ENCODE measurements around the gene WSB1.
"Not testable (repeated sequence)": the region's sequence is repeated elsewhere in the genome, so short reads cannot be mapped to it uniquely, and the experiment has no call there.

WSB1 gene

DNA sequence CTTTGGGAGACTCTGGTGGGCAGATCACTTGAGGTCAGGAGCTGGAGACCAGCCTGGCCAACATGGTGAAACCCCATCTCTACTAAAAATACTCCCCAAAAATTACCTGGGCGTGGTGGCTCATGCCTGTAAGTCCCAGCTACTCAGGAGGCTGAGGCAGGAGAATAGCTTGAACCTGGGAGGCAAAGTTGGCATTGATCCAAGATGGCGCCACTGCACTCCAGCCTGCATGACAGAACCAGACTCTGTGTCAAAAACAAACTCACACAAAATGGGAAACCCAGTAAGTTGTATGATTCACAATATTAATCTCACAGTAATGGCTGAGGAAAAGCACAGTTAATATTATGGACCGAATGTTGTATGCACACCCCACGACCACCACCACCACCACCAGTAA lies 24.3 kb downstream of the WSB1 start:
- no peak for DNase-seq

DNA sequence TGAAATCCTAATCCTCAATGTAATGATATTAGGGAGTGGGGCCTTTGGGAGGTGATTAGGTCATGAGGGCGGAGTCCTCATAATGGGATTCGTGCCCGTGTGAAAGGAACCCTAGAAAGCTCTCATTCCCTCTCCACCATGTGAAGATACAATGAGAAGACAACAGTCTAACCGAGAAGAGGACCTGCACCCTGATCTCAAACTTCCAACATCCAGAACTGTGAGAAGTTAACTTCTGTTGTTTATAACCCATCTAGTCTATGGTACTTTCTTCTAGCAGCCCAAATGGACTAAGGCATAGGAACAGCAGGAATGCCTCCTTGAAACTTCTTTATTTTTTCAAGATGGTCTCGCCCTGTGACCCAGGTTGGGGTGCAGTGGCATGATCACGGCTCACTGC lies 24.7 kb downstream of the WSB1 start:
- no peak for DNase-seq

DNA sequence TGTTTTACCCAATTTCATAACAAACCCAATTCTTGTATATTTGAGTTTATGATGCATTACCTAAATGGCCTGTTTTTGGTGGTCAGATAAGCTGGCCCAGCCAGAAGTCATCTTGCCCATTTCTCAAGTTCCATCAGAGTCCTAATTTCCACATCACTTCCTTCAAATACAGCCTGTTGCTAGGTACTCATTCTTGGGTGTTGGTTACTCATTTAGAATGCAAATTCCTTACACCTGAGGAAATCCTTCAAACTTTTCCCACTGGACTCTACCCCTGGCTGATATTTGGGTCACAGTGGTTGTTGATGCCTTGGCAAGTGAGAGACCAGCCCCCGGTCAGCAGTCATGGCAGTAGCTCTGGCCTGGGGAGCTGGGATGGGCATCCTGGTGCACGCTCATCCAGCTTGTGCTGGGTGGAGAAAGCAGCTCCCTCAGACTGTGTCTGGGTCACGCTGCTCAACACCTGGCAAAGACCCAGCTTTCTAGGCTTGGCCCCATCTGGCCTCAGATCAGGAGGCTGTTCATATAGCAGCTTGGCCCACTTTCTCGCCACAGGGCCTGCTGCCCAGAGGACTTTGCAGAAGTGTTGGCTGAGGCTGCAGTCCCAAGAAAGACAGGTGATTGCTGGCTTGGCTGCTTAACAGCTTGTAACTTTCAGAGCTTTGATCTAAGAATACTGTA lies 25.8 kb downstream of the WSB1 start:
- DNase-seq, result no peak

DNA sequence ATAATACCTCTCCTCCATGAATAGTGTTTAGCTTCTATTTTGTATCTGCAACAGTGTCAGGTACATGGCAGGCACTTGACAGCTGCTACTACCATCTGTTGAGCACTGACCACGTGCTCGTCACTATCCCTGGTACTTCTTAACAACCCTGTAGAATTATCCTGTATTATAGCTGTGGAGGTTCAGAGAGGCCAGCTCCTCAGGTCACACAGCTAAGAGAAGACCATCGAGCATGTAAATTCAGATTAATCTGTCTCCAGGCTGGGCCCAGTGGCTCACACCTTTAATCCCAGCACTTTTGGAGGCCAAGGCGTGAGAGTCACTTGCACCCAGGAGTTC lies 26.3 kb downstream of the WSB1 start:
- DNase-seq, result no peak

DNA sequence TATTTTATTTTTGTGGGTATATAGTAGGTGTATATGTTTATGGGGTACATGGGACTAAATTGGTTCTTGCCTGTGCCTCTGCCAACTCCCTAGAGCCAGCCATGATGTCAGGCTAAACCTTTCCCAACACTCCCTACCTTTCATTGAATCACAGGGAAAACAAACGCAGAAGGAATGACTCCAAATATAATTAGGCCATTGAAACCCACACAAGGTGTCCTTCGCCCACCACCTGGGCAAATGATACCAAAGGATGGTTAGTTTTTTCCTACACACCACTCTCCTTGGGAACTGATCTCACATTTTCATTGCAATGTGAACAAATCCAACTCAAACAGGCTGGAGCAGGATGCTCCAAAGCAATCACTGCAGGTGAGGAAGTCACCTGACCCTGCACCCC lies 27.5 kb downstream of the WSB1 start:
- no peak for DNase-seq

DNA sequence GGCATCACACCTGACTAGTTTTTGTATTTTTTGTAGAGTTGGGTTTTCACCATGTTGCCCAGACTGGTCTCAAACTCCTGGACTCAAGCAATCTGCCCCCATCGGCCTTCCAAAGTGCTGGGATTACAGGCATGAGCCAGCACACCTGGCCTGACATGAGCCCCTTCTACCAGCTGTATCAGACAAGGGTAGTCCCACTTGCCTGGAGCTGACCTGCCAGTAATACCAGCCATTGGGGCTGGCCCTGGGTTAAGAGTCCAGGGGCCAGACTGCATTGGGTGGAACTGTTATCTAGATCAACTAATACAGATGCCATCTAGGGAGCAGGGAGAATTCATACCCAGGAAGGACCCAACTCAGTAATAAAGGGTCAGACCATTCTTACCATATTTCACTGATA lies 28.1 kb downstream of the WSB1 start:
- no peak for DNase-seq

DNA sequence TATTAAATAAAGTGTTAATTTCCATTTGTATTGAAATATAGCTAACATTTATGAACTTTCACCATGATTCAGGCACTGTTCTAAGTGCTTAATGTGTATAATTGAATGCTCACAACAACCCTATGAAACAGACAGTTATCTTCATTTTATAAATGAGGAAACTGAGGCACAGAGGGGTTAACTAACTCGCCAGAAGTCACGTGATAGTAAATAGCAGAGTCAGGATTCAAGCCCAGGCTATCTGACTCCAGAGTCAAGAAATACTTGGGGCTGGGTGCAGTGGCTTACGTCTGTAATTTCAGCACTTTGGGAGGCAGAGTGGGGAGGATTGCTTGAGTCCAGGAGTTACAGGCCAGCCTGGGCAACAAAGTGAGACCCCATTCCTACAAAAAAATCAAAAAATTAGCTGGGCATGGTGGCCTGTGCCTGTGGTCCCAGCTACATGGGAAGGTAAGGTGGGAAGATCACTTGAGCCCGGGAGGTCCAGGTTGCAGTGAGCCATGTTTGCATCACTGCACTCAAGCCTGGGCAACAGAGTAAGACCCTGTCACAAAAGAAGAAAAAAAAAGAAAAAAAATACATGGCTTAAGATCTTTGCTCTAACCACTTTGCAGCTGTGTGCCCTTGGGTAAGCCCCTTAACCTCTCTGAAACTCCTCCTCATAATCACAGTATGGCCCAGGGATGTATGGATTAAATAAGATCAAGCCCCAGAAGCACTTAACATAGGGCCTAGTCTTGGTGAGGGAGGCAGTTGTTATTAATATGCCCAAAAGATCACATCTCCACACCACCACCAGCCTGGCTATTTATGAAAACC lies 29.0 kb downstream of the WSB1 start:
- no peak for DNase-seq

DNA sequence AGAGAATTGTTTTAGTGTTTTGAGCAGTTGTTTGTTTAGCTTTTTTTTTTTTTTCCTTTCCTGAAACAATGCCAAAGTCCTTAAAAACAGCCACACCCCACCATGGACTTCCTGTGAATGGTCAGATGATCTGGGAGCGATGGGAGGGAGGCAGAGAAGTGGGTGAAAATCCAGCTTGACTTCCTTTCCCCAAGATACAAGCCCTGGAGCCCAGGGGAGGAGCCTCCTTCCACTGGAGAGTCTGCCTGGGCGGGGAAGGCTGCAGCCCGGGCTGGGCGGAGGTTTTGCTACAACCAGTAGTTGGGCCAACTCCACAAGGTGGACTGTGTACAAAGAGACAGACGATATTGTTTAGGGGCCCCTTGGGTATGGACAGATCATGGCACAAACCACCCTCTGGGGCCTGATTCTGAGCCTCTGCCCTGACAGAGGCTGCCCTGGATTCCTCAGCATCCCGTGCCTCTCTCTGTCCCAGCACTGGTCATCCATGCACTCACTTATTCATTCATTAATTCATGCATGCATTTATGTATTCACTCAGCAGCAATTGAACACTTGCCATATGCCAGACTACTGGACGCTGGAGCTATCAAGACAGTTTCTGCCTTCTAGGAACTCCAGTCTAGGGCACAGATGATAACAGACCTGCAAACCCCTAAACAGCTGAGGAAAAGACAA lies 29.8 kb downstream of the WSB1 start:
- no peak for DNase-seq

DNA sequence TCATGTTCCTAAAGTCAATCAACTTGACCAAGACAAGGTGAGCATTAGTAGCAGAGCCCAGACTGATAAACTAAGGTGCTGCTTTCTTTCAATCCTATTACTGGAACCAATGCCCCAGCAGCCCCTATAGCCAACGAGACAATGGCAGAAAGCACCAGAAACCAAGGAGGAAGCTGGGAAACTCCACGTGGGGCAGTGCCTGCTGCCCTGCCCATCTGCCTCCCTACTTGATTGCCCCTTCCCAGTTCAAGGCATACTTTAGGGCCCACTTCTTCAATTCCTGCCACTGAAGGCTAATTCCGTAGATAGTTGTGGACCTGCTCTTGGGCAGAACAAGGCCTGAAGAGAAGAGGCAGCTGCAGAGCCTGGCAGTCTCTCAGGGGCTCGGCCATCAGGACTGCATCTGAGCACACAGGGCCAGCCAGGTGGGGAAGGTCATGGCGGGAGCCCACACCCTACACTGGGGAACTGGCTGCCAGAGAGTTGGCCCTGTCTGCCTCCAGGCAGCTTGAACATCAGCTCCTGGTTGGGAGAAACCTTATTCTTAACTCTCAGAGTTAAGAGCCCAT lies 30.9 kb downstream of the WSB1 start:
- no peak for DNase-seq

DNA sequence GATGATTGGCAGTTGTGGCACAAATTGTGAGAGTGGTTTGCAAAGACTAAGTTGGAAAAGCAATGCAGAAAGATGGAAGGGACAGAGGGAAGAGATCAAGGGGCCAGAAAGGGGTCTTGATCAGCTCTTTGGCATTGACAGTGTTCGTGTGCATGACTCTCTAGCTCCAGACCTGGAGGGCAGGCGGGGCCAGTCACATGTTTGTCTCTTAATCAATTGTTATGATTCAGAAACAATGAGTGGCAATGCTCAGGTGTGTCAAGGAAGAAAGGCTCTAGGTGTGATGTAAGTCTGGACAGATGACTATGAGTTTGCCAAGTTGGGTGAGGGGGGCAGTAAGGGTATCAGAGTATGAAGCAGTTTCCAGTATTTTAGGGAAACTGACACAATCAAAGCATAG lies 32.1 kb downstream of the WSB1 start:
- DNase-seq, result no peak

DNA sequence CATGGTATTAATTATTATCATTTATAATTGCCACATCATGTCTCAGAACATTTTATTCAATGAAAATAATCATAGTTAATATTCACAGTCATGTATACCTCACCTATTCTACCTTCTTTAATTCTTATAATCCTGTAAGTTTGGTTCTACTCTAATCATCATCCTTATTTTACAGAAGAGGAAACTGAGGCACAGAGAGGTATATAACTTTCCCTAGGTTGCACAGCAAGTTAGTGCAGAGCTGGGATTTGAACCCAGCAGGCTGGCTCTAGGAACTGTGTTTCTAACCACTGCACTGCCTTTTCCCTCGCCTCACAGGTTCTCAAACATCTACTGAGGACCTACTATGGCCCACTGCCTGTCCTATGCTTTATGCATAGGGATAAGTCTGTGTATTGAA lies 32.7 kb downstream of the WSB1 start:
- no peak for DNase-seq

DNA sequence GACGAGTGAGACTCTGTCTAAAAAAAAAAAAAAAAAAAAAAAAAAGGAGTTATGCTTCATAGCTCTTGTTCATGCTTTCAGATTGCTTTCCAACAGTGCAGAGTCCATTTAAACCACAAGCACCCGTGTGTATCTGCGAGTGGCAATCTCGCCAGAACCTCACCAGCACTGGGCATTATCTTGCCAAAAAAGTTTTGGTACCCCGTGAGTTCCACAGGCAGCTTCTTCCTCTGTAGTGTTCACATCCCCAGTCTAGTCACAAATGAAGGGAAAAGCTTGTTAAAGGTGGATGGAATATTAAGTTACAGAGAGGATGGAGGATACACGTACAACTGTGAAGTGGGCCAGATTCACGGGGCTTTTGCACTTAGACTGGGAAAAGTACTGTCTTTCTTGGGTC lies 33.5 kb downstream of the WSB1 start:
- no peak for DNase-seq

DNA sequence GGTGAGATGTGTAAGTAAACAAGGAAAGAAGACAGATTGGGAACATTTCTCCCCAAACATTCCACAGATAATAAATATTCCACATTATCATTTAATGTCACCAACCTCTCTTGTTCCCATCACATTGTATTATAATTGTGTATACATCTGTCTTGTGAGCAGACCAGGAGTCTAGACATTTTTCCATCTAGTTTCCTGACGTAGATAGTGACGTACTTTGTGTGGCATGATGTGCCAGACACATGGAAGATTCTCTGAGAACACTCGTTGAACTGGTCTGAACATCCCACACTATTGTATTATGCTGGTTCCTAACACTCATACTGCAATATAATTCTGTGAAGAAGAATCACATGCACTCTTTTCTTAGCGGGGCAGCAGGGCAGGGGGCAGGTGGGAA lies 34.0 kb downstream of the WSB1 start:
- DNase-seq, result no peak

DNA sequence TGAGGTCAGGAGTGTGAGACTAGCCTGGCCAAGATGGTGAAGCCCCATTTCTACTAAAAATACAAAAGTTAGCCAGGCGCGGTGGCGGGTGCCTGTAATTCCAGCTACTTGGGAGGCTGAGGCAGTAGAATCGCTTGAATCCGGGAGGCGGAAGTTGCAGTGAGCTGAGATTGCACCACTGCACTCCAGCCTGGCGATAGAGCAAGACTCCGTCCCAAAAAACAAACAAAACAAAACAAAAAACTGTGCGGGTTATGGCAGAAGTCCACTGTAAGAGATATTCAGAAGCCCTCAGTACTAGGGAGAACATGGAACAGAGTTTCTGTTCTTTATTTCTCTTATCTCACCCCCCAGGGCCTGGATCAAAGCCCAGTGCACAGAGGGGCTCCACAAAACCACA lies 34.8 kb downstream of the WSB1 start:
- DNase-seq, result not testable (repeated sequence)

DNA sequence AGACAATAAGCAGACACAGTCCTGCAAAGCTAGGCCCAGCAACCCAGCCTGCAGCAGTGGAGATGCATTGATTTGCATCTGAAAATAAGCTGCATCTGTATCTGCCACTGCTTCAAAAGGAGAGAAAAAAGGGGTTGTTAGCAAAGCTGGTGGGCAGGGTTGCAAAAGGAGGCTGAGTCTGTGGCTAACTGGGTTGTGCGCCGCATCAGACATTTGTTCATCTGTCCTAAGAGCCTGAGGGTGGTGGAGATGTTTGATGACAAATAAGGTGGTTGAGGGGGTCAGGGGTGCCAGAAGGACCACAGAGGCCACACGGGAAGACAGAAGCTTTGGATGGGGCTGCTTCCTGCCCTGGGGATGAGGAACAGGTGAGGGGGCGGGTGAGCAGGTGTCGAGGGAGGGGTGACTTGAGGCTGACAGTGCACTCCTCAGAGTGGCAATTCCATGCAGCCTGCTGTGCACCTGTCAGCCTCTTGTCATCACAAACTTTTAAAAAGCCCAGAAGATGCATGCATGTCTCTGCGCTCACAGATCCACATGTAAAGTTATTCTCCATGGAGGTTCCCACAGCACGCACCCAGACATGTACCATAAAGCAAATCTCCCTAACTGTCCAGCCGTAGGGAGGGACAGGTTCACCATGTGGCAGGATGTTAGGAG lies 35.4 kb downstream of the WSB1 start:
- no peak for DNase-seq

DNA sequence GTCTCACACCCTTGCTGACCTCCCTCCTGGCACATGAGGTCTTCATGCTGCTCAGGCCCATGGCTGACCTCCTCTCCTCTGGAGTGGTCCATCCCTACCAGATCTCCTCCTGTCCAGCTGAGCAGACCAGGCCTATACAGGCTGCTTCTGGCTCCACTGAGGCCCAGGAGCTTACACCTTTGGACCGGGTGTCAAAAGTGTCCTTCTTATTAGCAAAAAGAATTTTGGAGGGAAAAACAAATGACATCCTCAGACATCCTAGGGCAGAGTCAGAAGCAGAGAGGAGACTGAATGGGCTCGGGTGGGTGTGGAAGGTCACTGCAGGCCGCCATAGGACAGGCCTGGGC lies 38.1 kb downstream of the WSB1 start:
- no peak for DNase-seq

DNA sequence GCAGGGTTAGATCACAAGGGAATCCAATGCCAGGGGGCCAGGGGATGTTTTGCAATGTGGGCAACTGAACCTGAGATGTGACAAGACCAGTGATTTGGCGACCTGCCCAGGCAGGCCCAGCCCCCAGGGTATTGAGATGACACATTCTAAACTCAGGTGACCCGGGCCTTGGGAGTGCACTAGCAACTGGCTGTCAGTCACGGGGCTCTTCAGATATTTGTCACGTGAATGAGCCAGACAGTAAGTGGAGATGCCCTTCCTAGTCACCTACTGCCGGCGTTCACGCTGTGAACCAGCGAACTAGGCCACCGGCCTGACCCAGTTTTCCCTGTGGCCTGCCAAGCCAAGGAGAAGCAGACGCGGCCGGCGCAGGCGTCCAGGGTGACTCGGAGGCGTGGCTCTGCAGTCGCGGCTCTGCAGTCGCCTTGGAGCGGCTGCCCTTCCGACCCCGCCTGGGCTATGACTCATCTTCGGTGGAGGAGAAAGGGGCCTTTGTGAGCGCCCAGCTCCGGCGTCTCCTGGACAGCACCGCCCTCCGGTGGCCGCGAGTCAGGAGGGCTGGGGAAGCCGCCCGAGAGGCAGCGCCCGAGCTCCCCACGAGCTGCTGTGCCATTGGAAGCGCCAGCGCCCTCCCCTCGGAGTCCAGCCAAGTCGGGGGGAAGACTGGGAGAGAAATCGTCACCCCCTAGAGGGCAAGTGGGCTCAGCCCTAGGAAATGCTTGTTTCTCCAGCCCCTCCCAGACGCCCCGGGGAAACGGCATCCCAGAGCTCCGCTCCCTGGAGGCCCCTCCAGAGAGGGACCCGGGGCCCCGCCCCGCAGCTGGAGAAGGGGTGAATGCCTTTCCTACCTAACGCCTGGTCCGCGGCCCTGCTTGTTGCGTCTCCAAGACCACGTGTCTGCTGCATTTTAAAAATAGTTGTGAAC lies 38.8 kb downstream of the WSB1 start:
- DNase-seq, result peak; percentile 96

DNA sequence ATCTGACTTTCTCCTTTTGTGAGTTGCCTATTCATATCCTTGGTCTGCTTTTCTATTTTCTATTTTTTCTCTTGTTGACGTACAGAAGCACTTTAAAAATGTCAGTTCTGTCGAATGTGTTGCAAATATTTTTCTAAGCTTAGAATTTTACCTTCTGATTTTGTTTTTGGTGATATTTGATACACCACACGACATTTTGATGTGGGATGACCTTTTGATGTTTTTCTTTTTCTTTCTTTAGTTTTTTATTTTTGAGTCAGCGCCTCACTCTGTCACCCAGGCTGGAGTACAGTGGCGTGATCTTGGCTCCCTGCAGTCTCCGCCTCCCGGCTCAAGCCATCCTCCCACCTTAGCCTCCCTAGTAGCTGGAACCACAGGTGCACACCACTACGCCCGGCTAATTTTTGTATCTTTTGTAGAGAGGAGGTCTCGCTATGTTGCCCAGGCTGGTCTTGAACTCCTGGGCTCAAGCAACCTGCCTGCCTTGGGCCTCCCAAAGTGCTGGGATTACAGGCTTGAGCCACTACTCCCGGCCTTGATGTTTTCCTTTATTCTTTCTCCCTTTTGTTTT lies 39.6 kb downstream of the WSB1 start:
- DNase-seq, result no peak

DNA sequence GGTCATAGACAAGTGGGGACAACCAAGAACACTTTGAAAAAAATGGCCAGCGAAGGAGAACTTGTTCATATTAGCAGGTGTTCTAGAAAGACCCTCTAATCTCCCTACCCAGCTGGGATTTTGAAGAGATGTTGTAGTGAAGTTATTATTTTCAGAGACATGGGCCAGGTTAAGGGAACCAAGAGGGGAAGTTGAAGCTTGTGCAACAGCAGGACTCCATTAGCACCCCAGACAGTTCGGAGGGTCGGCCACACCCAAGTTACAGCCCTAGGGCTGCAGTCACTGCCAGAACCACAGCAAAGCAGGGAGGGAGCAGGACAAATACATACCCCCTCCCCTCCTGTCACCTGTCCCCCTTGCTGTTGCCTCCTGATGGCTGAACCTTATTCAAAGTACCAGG lies 42.3 kb downstream of the WSB1 start:
- peak; percentile 77 for DNase-seq

DNA sequence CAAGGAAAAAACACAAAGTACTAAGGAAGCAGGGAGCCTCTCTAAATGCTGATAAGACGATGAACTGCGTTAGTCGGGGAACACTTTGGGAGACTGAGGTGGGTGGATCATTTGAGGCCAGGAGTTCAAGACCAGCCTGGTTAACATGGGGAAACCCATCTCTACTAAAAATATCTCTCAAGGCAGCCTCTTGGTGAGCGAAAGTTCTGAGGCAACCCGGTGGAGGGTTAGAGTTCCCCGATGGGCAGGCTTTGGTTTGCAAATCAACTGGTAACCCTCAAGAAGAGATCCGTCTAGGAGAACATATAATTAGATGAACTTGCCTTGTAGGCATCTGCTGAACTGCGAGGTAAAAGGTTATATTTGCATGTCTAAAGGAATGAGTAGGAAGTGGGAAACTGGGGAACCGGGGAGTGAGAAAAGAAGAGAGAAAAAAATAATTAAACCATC lies 44.6 kb downstream of the WSB1 start:
- DNase-seq, result no peak

DNA sequence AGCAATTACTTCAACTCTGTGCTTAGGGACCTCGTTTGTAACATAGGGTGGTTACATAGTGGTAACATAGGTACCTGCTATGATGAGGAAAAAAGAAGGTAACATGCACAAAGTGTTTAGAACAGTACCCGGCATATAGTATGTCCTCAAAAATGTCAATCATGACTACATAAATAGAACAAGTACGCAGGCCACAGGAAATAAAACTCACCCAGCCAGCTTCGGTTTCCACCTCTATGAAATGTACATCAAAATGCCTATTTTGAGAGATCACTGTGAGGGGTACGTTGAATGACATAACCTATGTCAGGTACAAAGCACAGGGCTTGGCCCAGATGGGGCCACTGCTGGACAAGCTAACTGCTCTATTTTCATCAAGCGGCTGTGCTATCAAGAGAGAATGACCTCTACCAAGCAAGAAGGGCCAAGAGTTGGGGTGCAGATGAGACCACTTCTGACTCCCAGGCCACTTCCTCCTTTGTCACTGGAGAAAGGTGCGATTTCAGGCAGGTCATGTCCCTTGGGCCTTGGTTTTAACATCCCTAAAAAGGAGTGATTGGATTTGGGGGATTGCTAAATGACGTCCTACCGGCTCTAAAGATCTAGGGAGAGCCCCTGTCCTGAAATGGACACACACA lies 45.4 kb downstream of the WSB1 start:
- no peak for DNase-seq

Measured in MV-4-11 (cell line).